A549 (cell line): ENCODE measurements around the gene NRBP1. TPM values are rescaled to one million over a fixed set of nuclear protein-coding genes. Genes with fewer than 3 reads are reported as not detected.

Source experiments
- ATAC-seq, 2 experiments: fragments of 200-7000 bp in 1 of 2; fragments of >200 bp in 1 of 2; cut with Nextera tagmentation in 1 of 2; cut with Tn5 transposase in 1 of 2; 3 replicates each; pipeline versions ENCODE4 v1.8.0 to v1.9.1; 2018 to 2020; ENCODE audit warnings: mild to moderate bottlenecking in 1 of 2, moderate library complexity in 1 of 2
- CTCF ChIA-PET: fragments of 300-600 bp; sonication (Branson Sonifier 250); formaldehyde crosslinking; extraction: SDS; loops from one replicate; lab custom pipeline; 2021; ENCODE audit warnings: antibody characterized with exemption, inconsistent platforms; lab: Yijun Ruan, JAX
- POLR2A ChIA-PET: fragments of 350-600 bp; formaldehyde crosslinking; extraction: SDS; loops from one replicate; lab custom pipeline; 2021; ENCODE audit warnings: antibody characterized with exemption, inconsistent platforms; lab: Yijun Ruan, JAX
- DNase-seq, 2 experiments: peaks; one replicate each; pipeline versions ENCODE4 v3.0.0 to v3.0.0-alpha.2; 2011 to 2016; ENCODE audit warnings: low read depth in 1 of 2, low spot score in 1 of 2
- FAIRE-seq: peaks from 2 replicates; lab custom pipeline; 2011; peaks lifted over from hg19 to GRCh38; lab: Jason Lieb, UNC
- H3K27ac ChIP-seq, 2 experiments: fragments of >200 bp; sonication (Bioruptor Twin); formaldehyde crosslinking; 3 replicates each; pipeline ENCODE4 v1.5.1; 2016 to 2017
- H3K4me1 ChIP-seq: fragments of >200 bp; sonication (Bioruptor Twin); formaldehyde crosslinking; 3 replicates; pipeline ENCODE4 v1.6.1; 2016
- H3K4me2 ChIP-seq: fragments of >200 bp; sonication (Bioruptor Twin); formaldehyde crosslinking; 3 replicates; pipeline ENCODE4 v1.6.1; 2016
- H3K4me3 ChIP-seq: fragments of >200 bp; sonication (Bioruptor Twin); formaldehyde crosslinking; 3 replicates; pipeline ENCODE4 v1.5.1; 2016
- H3K9me3 ChIP-seq: fragments of >200 bp; sonication (Bioruptor Twin); formaldehyde crosslinking; 3 replicates; pipeline ENCODE4 v1.6.1; 2016
- BCL3 ChIP-seq: fragments of >200 bp; sonication (Bioruptor Twin); formaldehyde crosslinking; IDR thresholded peaks from 3 replicates; pipeline ENCODE4 v1.6.1; 2016
- CBX2 ChIP-seq: fragments of 200-600 bp; sonication (generic); IDR thresholded peaks from 2 replicates; pipeline ENCODE4 v1.6.1; 2016; ENCODE audit warnings: low read depth, mild to moderate bottlenecking, borderline replicate concordance
- CBX8 ChIP-seq: fragments of 200-600 bp; sonication (generic); IDR thresholded peaks from 2 replicates; pipeline ENCODE4 v1.6.1; 2016
- CHD2 ChIP-seq: fragments of 150-350 bp; IDR thresholded peaks from 2 replicates; pipeline ENCODE4 v1.6.1; 2014; ENCODE audit warnings: low read length; ENCODE audit not compliant: partially characterized antibody
- EHMT2 ChIP-seq: fragments of 200-600 bp; sonication (generic); IDR thresholded peaks from 2 replicates; pipeline ENCODE4 v1.6.1; 2016; ENCODE audit warnings: antibody characterized with exemption, low read depth, mild to moderate bottlenecking, moderate library complexity
- ELK1 ChIP-seq: fragments of 150-350 bp; IDR thresholded peaks from 2 replicates; pipeline ENCODE4 v1.6.1; 2014; ENCODE audit warnings: low read depth, mild to moderate bottlenecking, low read length
- EP300 ChIP-seq, 2 experiments: fragments of >200 bp; sonication (Bioruptor Twin); formaldehyde crosslinking; IDR thresholded peaks; 2 replicates in 1 of 2; 3 replicates in 1 of 2; pipeline ENCODE4 v1.6.1; 2016 to 2017
- ESRRA ChIP-seq: fragments of 150-350 bp; IDR thresholded peaks from 2 replicates; pipeline ENCODE4 v1.6.1; 2014; ENCODE audit warnings: mild to moderate bottlenecking, low read length, borderline replicate concordance
- FOSL2 ChIP-seq, 2 experiments: fragments of 450-650 bp in 1 of 2; fragments of >200 bp in 1 of 2; sonication (Bioruptor Twin) in 1 of 2; formaldehyde crosslinking; IDR thresholded peaks; 2 replicates each; pipeline versions ENCODE4 v1.5.0 to v1.6.1; 2016 to 2020; ENCODE audit warnings: mild to moderate bottlenecking in 1 of 2, moderate library complexity in 1 of 2
- FOXS1 ChIP-seq: fragments of 250-450 bp; sonication (Bioruptor Pico); IDR thresholded peaks from 2 replicates; pipeline ENCODE4 v1.5.0; 2020; ENCODE audit warnings: mild to moderate bottlenecking, moderate library complexity
- GATA3 ChIP-seq: IDR thresholded peaks from 2 replicates; pipeline ENCODE4 v1.6.1; 2012; ENCODE audit warnings: borderline replicate concordance
- HDAC2 ChIP-seq: fragments of 200-600 bp; sonication (generic); IDR thresholded peaks from 2 replicates; pipeline ENCODE4 v1.6.1; 2016
- HES2 ChIP-seq: fragments of >200 bp; sonication (Bioruptor Twin); formaldehyde crosslinking; IDR thresholded peaks from 2 replicates; pipeline ENCODE4 v1.6.1; 2016
- HMGXB4 ChIP-seq: fragments of 250-450 bp; sonication (Bioruptor Pico); IDR thresholded peaks from 2 replicates; pipeline ENCODE4 v1.5.0; 2021; ENCODE audit warnings: mild to moderate bottlenecking, moderate library complexity, borderline replicate concordance
- HOXA7 ChIP-seq: fragments of 250-450 bp; sonication (Bioruptor Pico); IDR thresholded peaks from 2 replicates; pipeline ENCODE4 v1.5.0; 2020; ENCODE audit warnings: mild to moderate bottlenecking, moderate library complexity
- HOXB13 ChIP-seq: fragments of 250-450 bp; sonication (Bioruptor Pico); IDR thresholded peaks from 2 replicates; pipeline ENCODE4 v1.5.0; 2020; ENCODE audit warnings: low read depth, mild to moderate bottlenecking, moderate library complexity
- JUN ChIP-seq, 2 experiments: fragments of >200 bp; sonication (Bioruptor Twin); formaldehyde crosslinking; IDR thresholded peaks; 2 replicates in 1 of 2; 3 replicates in 1 of 2; pipeline ENCODE4 v1.6.1; 2016 to 2017
- KDM1A ChIP-seq: fragments of 200-600 bp; sonication (generic); IDR thresholded peaks from 2 replicates; pipeline ENCODE4 v1.6.1; 2016; ENCODE audit warnings: low read depth, mild to moderate bottlenecking
- KDM5A ChIP-seq: fragments of 200-600 bp; sonication (generic); IDR thresholded peaks from 2 replicates; pipeline ENCODE4 v1.6.1; 2016; ENCODE audit warnings: antibody characterized with exemption, mild to moderate bottlenecking
- MAFK ChIP-seq: fragments of 450-650 bp; IDR thresholded peaks from 2 replicates; pipeline ENCODE4 v1.6.1; 2014; ENCODE audit not compliant: partially characterized antibody
- MAZ ChIP-seq: fragments of 150-350 bp; IDR thresholded peaks from 2 replicates; pipeline ENCODE4 v1.6.1; 2014; ENCODE audit warnings: antibody characterized with exemption, low read depth, low read length, borderline replicate concordance
- NPAS2 ChIP-seq: fragments of 250-450 bp; sonication (Bioruptor Pico); IDR thresholded peaks from 2 replicates; pipeline ENCODE4 v1.8.0; 2022; ENCODE audit warnings: mild to moderate bottlenecking, moderate library complexity, borderline replicate concordance
- PBX3 ChIP-seq: IDR thresholded peaks from 2 replicates; pipeline ENCODE4 v1.6.1; 2012
- RARB ChIP-seq: fragments of 250-450 bp; sonication (Bioruptor Pico); IDR thresholded peaks from 2 replicates; pipeline ENCODE4 v1.8.0; 2021; ENCODE audit warnings: mild to moderate bottlenecking, moderate library complexity
- REST ChIP-seq: fragments of 200-600 bp; sonication (generic); IDR thresholded peaks from 2 replicates; pipeline ENCODE4 v1.6.1; 2016; ENCODE audit warnings: antibody characterized with exemption, mild to moderate bottlenecking, moderate library complexity
- RNF2 ChIP-seq: fragments of 200-600 bp; sonication (generic); IDR thresholded peaks from 2 replicates; pipeline ENCODE4 v1.6.1; 2016; ENCODE audit warnings: low read depth, mild to moderate bottlenecking, antibody characterized with exemption, moderate library complexity, borderline replicate concordance
- SMC3 ChIP-seq: fragments of >200 bp; sonication (Bioruptor Twin); formaldehyde crosslinking; IDR thresholded peaks from 3 replicates; pipeline ENCODE4 v1.6.1; 2018; ENCODE audit warnings: inconsistent platforms
- ZC3H11A ChIP-seq: fragments of 450-650 bp; IDR thresholded peaks from 2 replicates; pipeline ENCODE4 v1.6.1; 2014; ENCODE audit warnings: antibody characterized with exemption, mild to moderate bottlenecking
- ZNF302 ChIP-seq: fragments of 250-450 bp; sonication (Bioruptor Pico); IDR thresholded peaks from 2 replicates; pipeline ENCODE4 v1.9.0; 2021; ENCODE audit warnings: inconsistent platforms, mild to moderate bottlenecking, moderate library complexity
- ZSCAN20 ChIP-seq: fragments of 250-450 bp; sonication (Bioruptor Pico); IDR thresholded peaks from 2 replicates; pipeline ENCODE4 v1.8.0; 2022; ENCODE audit warnings: mild to moderate bottlenecking, moderate library complexity
- WGBS: methylation state at CpG from one replicate; pipeline ENCODE4 v1.1.6; 2017; ENCODE audit errors: missing lambda C conversion rate; 5-methylcytosine and 5-hydroxymethylcytosine counted together
- polyA plus RNA-seq, 4 experiments: library from polyadenylated mRNA; depleted of rRNA in 3 of 4; stranded (reverse); fragments of >200 nt; fragmentation: RNase III in 1 of 4; extraction: RNeasy Plus Mini Kit Qiagen cat#74134 plus additional on column Dnase treatment in 1 of 4; gene quantifications; 2 replicates in 3 of 4; 3 replicates in 1 of 4; pipeline ENCODE4 v1.2.3, GENCODE V29; 2011 to 2017

NRBP1 gene
- polyA plus RNA-seq, 2 of the 4 experiments (the other 2 are of a cell fraction), result 138 to 229 TPM

- peaks cover 24% of the 10 kb centered on the region for H3K4me1 ChIP-seq
- peak within 1 kb of the TSS; percentile 93 for H3K4me2 ChIP-seq
- H3K4me3 ChIP-seq, result peak within 1 kb of the TSS; percentile 72
- no peaks in the 10 kb centered on the region for H3K9me3 ChIP-seq
- FAIRE-seq (no peak), ATAC-seq (peak; percentile 81 to 88), DNase-seq (peak; percentile 94)
- ChIA-PET POLR2A (interaction anchor here (0.7 to 3.0 kb wide), 6 partner anchors 11 to 330 kb away, joined by 3 to 26 read pairs (median 6); partner anchors contain the start of genes AGBL5, ATRAID, EIF2B4 and GTF3C2), CTCF (interaction anchor here (1.0 to 6.9 kb wide), 6 partner anchors 10 to 302 kb away, joined by 3 to 50 read pairs (median 5); partner anchors contain the start of genes EIF2B4 and SNX17)
- peak within 1 kb of the TSS; percentile 92 to 94 for H3K27ac ChIP-seq
- WGBS, result 56% methylated on average over 30 of the region's 67 CpGs
- TF ChIP-seq ZC3H11A (no peak), GATA3 (peak; percentile 76), CBX2 (no peak), NPAS2 (no peak), MAFK (no peak), HES2 (no peak), HOXB13 (CRISPR knock-in tag) (peak; percentile 68; the same call in 1 of the 2 replicates), ZSCAN20 (CRISPR knock-in tag) (no peak), EHMT2 (no peak), SMC3 (no peak), KDM1A (no peak), HOXA7 (CRISPR knock-in tag) (peak; percentile 76; the same call in 1 of the 2 replicates), RARB (CRISPR knock-in tag) (no peak), FOXS1 (CRISPR knock-in tag) (no peak), HMGXB4 (no peak), MAZ (no peak), ZNF302 (CRISPR knock-in tag) (no peak), CBX8 (no peak), FOSL2 (IDR thresholded peaks at IDR 0.05) (no peak), FOSL2 (CRISPR knock-in tag; IDR thresholded peaks at IDR 0.05) (peak; percentile 39), REST (0 out of 2 replicates have a peak, but pooled peaks have one; percentile 13), EP300 (IDR thresholded peaks at IDR 0.05) (no peak), BCL3 (peak; percentile 56; the same call in 2 of the 3 replicates), RNF2 (no peak), ESRRA (no peak), HDAC2 (no peak), ELK1 (no peak), CHD2 (no peak), JUN (IDR thresholded peaks at IDR 0.05) (peak; percentile 93 to 97), KDM5A (no peak), PBX3 (peak; percentile 90)
These were observed 47.5 kb upstream of the NRBP1 start, which contains the start of gene ZNF513 for GRCh38 chr2:27380626-27381545. ZNF513 (minus strand) TSS chr2:27380734; CDS start chr2:27380526, 208 bp downstream.
